NCI-H146 treated with DMSO at 0.1 percent for 48 hours (cell line): ENCODE measurements around the gene C9orf78.

Experiments used
- DNase-seq: peaks from one replicate; lab custom pipeline; 2025; ENCODE audit not compliant: unreplicated experiment; lab: John Stamatoyannopoulos, UW

The C9orf78 gene

DNA sequence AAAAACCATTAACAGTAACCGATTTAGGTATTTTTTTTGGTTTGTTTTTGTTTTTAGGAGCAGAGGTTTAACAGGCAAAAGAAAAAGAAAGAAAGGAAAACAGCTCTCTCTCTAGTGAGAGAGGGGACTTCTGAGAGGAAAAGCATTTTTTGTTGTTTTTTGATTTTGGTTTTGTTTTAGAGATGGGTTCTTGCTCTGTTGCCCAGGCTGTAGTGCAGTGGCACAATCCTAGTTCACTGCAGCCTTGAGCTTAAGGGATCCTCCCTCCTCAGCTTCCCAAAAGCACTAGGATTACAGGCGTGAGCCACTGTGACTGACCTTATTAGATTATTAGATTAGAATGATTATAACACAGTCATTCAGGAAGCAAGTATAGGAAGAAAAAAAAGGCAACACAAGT, 10.3 kb upstream of the C9orf78 start:
- DNase-seq = no peak

DNA sequence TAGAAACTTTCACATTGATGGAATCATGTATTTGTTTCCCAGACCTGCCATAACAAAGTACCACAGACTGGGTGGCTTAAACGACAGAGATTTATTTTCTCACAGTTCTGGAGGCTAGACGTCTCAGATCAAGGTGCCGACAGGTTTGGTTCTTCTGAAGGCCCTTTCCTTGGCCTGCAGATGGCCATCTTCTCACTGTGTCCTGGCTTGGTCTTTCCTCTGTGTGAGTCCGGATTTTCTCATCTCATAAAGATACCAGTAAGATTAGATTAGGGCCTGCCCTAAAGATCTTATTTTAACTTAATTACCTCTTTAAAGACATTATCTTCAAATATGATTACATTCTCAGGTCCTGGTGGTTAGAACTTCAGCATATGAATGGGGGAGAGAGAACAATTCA, 6.0 kb upstream of the C9orf78 start:
- no peak for DNase-seq

GRCh38 chr9:129840034-129840433, 5.0 kb upstream of the C9orf78 start:
- peak; percentile 84 for DNase-seq

- no peak for DNase-seq
These were observed 4.4 kb upstream of the C9orf78 start for GRCh38 chr9:129839324-129840023.

GRCh38 chr9:129838707-129839259, 3.7 kb upstream of the C9orf78 start:
- no peak for DNase-seq

DNA sequence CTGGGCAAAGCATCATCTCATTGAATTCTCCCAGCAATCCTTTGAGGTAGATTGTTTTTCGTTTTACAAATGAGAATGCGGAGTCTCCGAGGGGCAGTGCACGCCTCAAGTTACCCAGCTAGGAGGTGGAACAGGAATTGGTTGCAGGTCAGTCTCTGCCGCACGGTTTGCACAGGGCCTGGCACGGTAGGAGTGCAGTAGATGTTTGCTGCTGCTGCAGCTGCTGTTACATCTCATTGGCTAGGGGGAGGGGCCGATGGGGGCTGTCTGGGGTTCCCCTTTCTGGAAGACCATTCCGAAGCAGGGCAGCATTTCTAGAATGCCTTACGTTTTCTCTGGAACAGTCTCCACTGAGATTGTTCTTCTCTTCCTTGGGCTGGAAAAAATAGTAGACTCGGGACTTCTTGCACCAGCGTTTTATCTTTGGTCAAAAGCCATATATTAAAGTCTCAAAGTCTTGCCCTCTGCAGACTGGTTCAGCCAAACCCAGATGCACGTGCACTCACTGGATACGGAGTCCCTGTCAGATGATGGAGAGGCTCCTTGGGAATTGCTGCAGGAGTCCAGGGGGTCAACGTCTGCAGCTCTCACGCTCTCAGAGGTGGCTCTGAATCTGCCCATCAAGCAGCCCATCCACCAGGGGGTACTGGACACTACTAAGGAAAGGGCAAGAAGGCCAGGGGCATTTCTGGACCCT, 1.4 kb upstream of the C9orf78 start:
- DNase-seq = no peak

GRCh38 chr9:129835860-129836223, 767 bp upstream of the C9orf78 start:
- DNase-seq = peak; percentile 3

DNA sequence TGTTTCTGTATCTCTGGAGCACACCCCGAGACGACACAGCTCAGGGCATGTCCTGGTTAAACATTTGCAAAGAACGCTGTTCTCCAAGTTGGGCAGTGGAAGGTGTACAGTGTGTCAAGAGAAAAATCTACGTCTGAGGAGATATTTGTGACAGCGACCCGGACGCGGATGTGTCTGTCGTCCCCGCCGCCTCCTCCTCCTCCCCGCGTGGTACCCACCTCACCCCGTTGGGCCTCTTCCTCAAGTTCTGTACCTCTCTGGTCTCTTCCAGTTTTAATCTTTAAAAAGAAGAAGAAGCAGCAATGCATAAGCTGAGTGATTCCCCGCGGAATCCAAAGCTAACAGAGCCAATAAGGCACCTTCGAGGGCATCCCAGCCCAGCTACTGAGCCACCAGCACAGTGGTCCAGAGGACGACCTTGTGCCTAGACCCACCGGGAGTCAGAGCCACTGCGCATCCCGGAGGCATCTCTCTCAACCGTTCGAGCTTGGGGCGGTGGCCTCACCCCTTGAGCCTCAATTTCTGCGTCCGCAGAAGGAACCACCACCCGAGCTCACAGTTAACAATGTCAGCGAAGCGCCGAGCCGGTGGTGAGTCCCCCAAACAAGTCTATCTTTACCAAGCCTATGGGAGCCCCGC, 467 bp downstream of the C9orf78 start:
- no peak for DNase-seq

GRCh38 chr9:129832982-129833381, 2.1 kb downstream of the C9orf78 start:
- no peak for DNase-seq

DNA sequence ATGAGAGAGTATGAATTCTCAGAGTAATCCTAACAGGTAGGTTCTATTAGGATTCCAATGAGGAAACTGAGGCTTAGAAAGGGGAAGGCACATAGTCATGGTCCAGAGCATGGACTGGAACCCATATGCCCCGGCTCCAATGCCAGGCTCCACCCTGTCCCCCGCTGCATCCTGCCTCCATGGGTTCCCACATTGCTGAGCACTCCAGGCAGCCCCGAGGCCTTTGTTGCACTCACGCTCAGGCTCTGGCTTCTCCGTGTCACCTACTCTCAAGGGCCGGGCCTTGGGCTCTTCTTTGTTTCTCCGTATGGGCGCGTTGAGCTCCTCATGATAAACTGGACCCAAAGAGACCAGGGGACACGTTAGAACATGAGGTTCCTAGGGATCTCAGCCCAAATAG, 6.1 kb downstream of the C9orf78 start:
- DNase-seq = no peak

DNA sequence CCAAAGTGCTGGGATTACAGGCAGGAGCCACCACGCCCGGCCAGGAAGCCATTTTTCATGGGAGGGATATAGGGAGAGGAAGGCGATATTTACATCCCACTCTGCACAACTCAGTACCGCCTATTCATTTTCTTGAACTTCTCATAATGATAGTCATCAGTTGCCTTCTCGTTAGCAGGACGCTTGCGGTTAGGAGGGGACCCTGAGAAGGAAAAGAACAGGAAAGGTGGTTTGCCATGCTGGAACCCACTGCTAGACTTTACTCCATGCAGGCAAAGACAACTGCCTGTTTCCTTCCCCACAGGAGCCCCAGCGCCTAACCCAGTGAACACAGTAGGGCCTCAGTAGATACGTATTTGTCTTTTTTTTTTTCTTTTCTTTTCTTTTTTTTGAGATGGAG, 7.0 kb downstream of the C9orf78 start:
- DNase-seq = no peak

GRCh38 chr9:129826759-129827158, 8.3 kb downstream of the C9orf78 start:
- DNase-seq = no peak

- no peak for DNase-seq
These were observed 8.7 kb downstream of the C9orf78 start for GRCh38 chr9:129826344-129826743.

DNA sequence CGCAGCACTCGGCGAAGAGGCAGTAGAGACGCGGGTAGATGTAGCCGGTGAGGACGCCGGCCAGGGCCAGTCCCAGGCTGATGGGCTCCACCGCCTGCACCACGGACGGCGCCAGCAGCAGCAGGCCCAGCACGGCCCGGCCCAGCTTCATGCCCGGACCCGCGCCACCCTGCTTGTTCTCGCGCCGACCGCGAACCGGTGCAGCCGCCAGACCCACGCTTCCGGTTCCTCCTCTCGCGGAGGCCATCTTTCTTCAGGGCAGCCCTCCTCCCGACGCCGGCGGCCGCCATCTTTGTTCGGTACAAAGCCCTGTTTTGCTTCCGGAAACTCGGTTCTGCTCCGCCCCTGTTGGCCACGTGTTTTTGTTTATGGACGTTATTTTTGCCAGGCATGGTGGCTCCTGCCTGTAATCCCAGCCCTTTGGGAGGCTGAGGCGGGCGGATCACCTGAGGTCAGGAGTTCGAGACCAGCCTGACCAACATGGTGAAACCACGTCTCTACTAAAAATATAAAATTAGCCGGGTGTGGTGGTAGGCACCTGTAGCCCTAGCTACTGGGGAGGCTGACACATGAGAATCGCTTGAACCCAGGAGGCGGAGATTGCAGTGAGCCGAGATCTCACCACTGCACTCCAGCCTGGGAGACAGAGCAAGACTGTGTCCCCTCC, 11.0 kb downstream of the C9orf78 start, which contains the start of gene TOR1A:
Gene TOR1A, minus strand, starts transcription at position 202 of the 667 bp plus-strand sequence. Its CDS starts 51 bp downstream, at position 151.
- peak; percentile 80 for DNase-seq

DNA sequence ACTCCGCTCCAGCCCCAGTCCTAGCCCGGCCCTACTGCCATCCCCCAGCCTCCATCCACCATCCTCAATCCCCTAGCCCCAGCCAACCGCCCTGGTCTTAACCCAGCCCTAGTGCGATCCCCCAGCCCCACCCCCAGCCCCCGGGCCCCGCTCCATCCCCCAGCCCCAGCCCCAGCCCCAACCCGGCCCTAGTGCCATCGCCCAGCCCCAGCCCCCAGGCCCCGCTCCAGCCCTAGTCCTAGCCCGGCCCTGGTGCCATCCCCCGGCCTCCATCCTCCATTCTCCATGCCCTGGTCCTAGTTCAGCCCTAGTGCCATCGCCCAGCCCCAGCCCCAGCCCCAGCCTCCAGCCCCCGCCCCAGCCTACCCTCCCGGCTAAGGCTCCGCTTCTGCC, 11.5 kb downstream of the C9orf78 start:
- DNase-seq = no peak

GRCh38 chr9:129822898-129823541, 12.1 kb downstream of the C9orf78 start:
- no peak for DNase-seq

DNA sequence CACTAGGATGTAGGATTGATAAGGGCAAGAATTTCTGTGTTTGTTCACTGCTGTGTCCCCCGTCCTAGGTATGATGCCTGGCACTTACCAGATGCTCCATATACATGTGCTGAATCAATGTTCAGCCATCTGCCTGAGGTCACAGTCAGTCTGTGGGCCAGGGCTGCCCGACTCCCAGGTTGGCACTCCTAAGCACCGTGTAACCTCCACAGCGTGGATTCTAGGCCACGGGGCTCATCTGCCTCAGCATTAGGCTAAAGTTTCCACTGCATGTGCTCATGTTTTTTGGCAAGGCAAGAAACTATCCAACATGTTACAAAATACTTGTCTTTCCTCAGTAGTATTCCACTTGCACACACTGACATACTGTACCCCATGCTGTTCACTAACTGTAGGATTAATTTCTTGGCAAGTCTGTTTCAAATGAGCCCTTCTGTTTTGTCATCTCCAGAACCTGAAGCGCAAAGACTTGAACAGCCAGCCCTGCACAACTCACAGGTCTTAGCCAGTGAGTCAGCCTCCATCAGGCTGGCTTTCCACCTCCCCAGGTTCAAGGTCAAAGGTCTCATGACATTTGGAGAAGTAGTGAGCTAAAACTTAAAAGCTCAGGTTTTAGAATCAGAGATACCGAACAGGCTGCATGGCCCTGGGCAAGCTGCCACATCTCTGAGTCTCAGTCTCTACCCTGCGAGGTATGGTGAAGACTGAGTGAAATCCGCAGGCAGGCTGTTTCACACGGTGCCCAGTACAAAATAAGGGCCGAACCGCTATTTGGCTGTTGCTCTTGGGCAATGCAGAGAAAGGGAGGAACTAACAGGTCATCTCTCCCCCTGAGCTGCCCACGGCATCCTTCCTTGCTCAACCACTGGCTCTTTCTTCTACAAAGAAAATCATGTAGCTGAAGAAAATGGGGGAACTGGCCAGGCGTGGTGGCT, 18.3 kb downstream of the C9orf78 start:
- DNase-seq = no peak

GRCh38 chr9:129815278-129815677, 19.8 kb downstream of the C9orf78 start:
- DNase-seq = no peak

GRCh38 chr9:129814432-129815223, 20.4 kb downstream of the C9orf78 start:
- no peak for DNase-seq
